Nephron (organoid): ENCODE measurements around the gene PLA2G6.
A peak's percentile ranks its signal among the peaks of the same experiment; 100 is the strongest.
"Not testable (repeated sequence)": the region's sequence is repeated elsewhere in the genome, so short reads cannot be mapped to it uniquely, and the experiment has no call there.

Source experiments
- H3K27ac Mint-ChIP-seq, 3 experiments: 2 replicates each; pipeline ENCODE4 v1.8.0; 2020; ENCODE audit warnings: mixed read lengths in 3 of 3, mild to moderate bottlenecking in 2 of 3, moderate library complexity in 1 of 3
- H3K27me3 Mint-ChIP-seq: 2 replicates; pipeline ENCODE4 v1.8.0; 2021; ENCODE audit warnings: low read depth, mild to moderate bottlenecking, moderate library complexity, mixed read lengths
- H3K36me3 Mint-ChIP-seq: 2 replicates; pipeline ENCODE4 v1.8.0; 2020; ENCODE audit warnings: low read depth, mixed read lengths
- H3K4me1 Mint-ChIP-seq: 2 replicates; pipeline ENCODE4 v1.8.0; 2020; ENCODE audit warnings: mixed read lengths
- H3K4me3 Mint-ChIP-seq, 3 experiments: 2 replicates each; pipeline ENCODE4 v1.8.0; 2020; ENCODE audit warnings: mild to moderate bottlenecking in 3 of 3, mixed read lengths in 3 of 3, moderate library complexity in 2 of 3
- H3K9me3 Mint-ChIP-seq: 2 replicates; pipeline ENCODE4 v1.8.0; 2020; ENCODE audit warnings: mixed read lengths
- TF ChIP-seq, protein P1 (sequence below), 3 experiments: fragments of 200-600 bp; sonication (generic); IDR thresholded peaks; one replicate each; pipeline ENCODE4 v1.5.0; 2021; ENCODE audit warnings: antibody characterized with exemption in 3 of 3; ENCODE audit not compliant: unreplicated experiment in 3 of 3

Gene PLA2G6

DNA sequence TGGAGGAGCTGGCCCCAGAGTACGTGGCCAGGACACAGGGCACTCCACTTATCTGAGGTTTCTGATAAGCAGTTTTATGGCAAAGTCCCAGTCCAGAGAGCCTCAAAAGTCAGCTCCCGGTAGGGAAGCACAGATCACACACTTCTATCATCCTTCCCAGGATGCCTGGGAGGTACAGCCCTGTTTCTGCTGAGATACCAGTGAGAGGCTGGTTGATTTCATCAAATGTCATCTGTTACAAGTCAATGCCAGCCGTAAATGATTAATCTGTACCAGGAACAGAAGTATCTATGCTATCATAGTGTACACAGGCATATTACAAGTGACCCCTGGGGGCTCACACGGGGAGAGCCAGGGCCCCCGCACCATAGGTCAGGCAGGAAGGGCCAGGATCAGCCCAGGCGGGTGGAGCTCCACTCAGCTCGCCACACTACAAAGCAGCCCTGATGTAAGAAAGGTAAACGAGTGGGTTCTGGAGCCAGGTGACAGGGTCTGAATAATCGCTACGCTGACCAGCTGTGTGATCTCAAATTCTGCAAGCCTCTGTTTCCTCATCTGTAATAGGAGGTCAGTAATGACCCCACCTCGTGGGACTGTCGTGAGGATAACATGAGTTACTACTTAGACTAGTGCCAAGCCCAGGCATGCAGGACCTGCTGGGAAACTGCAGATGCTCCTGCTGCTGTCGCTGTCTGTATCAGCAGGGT lies 17.6 kb downstream of the PLA2G6 start:
- Mint-ChIP-seq H3K36me3 (peaks cover 9% of the 10 kb centered on the region), H3K4me3 (no peak overlapping the region), H3K27me3 (peaks cover 3% of the 10 kb centered on the region), H3K4me1 (peaks cover 11% of the 10 kb centered on the region), H3K9me3 (no peaks in the 10 kb centered on the region), H3K27ac (peak overlapping the region; percentile 2 to 56 (median 54))
- TF ChIP-seq, protein P1, sequence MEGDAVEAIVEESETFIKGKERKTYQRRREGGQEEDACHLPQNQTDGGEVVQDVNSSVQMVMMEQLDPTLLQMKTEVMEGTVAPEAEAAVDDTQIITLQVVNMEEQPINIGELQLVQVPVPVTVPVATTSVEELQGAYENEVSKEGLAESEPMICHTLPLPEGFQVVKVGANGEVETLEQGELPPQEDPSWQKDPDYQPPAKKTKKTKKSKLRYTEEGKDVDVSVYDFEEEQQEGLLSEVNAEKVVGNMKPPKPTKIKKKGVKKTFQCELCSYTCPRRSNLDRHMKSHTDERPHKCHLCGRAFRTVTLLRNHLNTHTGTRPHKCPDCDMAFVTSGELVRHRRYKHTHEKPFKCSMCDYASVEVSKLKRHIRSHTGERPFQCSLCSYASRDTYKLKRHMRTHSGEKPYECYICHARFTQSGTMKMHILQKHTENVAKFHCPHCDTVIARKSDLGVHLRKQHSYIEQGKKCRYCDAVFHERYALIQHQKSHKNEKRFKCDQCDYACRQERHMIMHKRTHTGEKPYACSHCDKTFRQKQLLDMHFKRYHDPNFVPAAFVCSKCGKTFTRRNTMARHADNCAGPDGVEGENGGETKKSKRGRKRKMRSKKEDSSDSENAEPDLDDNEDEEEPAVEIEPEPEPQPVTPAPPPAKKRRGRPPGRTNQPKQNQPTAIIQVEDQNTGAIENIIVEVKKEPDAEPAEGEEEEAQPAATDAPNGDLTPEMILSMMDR (IDR thresholded peaks at IDR 0.05; ENCODE audit: unreplicated experiment in 3 of 3) = no peak

DNA sequence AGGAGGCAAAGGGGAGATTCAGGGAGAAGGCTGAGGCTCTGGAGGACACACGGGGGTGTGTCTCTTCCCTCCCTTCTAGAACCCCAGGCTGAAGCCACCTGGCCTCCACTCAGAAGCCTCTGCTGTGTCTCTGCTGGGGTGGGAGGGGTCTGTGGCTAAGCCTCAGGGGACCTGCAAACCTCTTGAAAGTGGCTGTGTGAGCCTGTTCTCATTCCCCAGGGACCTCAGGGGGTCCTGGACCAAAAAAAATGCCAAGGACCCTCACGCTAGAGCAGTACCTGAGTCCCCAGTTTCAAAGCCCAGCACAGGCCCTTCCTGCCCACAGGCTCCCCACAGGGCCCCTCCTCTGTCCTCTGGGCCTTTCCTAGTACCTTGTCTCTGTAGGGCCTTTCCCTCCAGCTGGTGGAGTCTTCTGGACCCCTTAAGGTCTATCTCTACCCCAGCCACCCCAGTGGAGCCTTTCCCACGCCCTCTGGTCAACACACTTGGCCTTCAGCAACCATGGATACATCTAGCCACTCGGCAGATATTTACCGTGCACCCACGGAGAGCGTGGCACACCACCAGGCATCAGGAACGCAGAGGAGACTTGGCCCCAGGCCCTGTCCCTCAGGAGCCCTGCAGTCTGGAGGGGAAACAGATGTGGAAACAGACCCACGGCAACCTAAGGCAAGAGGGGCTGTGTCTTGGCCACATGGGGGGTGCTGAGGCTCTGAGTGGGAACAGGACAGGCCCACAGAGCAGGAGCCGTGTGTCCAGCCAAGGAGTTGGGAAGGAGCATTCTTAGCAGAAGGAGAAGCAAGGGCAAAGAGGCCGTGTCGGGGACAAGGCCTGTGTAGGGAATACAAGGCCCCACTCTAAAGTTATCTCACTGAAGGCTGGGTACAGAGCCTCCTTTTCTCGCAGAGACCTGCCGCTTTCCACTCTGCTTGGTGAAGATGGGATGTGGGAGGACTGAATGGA lies 18.5 kb downstream of the PLA2G6 start:
- Mint-ChIP-seq H3K27ac (peak overlapping the region in 1 of 3 experiments; percentile 38), H3K9me3 (no peaks in the 10 kb centered on the region), H3K4me3 (no peak overlapping the region), H3K36me3 (peaks cover 9% of the 10 kb centered on the region), H3K4me1 (peaks cover 11% of the 10 kb centered on the region), H3K27me3 (peaks cover 3% of the 10 kb centered on the region)
- TF ChIP-seq, protein P1 (IDR thresholded peaks at IDR 0.05; ENCODE audit: unreplicated experiment in 3 of 3) = no peak

DNA sequence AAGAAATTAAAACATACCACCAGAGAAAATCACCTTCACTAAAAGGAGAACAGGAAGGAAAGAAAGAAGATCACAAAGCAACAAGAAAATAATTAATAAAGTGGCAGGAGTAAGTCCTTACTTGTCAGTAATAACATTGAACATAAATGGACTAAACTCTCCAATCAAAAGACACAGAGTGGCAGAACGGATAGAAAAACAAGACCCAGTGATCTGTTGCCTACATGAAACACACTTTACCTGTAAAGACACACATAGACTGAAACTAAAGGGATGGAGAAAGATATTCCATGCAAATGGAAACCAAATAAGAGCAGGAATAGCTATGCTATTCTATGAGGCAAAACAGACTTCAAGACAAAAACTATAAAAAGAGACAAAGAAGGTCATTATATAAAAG lies 25.9 kb downstream of the PLA2G6 start:
- H3K4me1 Mint-ChIP-seq = peaks cover 9% of the 10 kb centered on the region
- no peaks in the 10 kb centered on the region for H3K36me3 Mint-ChIP-seq
- H3K9me3 Mint-ChIP-seq = no peaks in the 10 kb centered on the region
- TF ChIP-seq, protein P1 (IDR thresholded peaks at IDR 0.05; ENCODE audit: unreplicated experiment in 3 of 3) = no peak
- peaks cover 3% of the 10 kb centered on the region for H3K27me3 Mint-ChIP-seq
- no peak overlapping the region for H3K4me3 Mint-ChIP-seq
- H3K27ac Mint-ChIP-seq = no peak overlapping the region

DNA sequence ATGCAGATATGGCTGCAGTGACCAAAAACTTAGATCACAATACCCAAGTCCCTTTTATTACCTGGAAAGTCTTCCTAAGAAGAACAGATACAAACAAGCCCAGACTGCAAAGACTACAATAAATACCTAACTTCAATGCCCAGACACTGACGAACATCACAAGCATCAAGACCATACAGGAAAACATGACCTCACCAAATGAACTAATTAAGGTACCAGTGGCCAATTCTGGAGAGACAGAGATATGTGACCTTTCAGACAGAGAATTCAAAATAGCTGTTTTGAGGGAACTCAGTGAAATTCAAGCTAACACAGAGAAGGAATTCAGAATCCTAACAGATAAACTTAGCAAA lies 27.1 kb downstream of the PLA2G6 start:
- H3K9me3 Mint-ChIP-seq, H3K36me3 Mint-ChIP-seq, H3K27me3 Mint-ChIP-seq, H3K27ac Mint-ChIP-seq, H3K4me1 Mint-ChIP-seq, H3K4me3 Mint-ChIP-seq: not testable (repeated sequence)
- TF ChIP-seq, protein P1 (IDR thresholded peaks at IDR 0.05; ENCODE audit: unreplicated experiment in 3 of 3) = peak in 1 of 3 experiments; percentile 10

DNA sequence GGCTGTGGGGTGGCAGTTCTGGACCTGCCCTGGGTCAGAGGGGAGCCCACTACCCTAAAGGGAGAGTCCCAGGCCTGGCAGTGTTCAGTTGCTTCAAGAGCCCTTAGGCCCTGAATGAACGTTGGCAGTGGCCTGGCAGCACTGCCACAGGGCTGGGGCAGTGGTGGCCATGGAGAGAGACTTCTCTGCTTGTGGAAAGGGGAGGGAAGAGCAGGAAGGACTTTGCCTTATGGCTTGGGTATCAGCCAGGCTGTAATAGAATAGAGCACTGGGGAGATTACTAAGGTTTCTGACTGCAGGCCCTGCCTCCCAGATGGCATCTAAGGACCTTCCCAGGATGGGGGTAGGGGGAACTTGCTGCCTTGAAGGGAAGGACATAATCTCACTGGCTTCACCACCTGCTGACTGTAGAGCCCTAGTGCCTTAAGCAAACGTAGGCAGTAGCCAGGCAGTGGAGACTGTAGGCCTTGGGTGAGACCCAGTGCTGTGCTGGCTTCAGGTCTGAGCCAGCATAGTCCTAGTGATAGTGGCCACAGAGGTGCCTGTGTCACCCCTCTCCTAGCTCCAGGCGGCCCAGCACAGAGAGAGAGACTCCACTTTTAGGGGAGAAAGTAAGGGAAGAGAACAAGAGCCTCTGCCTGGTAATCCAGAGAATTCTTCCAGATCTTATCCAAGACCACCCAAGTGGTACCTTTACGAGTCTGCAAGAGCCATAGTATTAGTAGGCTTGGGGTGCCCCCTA lies 27.6 kb downstream of the PLA2G6 start:
- Mint-ChIP-seq H3K9me3 (no peaks in the 10 kb centered on the region), H3K27ac (peak overlapping the region in 1 of 3 experiments; percentile 19), H3K4me1 (peaks cover 9% of the 10 kb centered on the region), H3K27me3 (peaks cover 3% of the 10 kb centered on the region), H3K4me3 (no peak overlapping the region), H3K36me3 (no peaks in the 10 kb centered on the region)
- TF ChIP-seq, protein P1 (IDR thresholded peaks at IDR 0.05; ENCODE audit: unreplicated experiment in 3 of 3) = no peak
